Measurements from ENCODE around the gene HDGFL3. TPM values are rescaled to one million over a fixed set of nuclear protein-coding genes. Genes with fewer than 3 reads are reported as not detected.

The HDGFL3 gene
- total and polyA plus RNA-seq, 7 donors = 2.1 to 83.6 (median 58.0) TPM

- intact Hi-C loops (cut with DNase I) = no loop called here
- 93 to 94% methylated on average over 3 of the region's 3 CpGs for WGBS, 2 donors
- Histone ChIP-seq H3K27me3 (no peaks in the 10 kb centered on the region), H3K27ac (no peak overlapping the region), H3K4me3 (no peak overlapping the region), H3K36me3 (peaks cover 0 to 8% (median 0%) of the 10 kb centered on the region in 4 donors), H3K9me3 (peaks cover 0 to 11% (median 6%) of the 10 kb centered on the region in 4 donors), H3K4me1 (no peaks in the 10 kb centered on the region)
- no peak for DNase-seq
- TF ChIP-seq POLR2A (IDR thresholded peaks at IDR 0.05) (no peak), EP300 (IDR thresholded peaks at IDR 0.05) (no peak), POLR2AphosphoS5 (IDR thresholded peaks at IDR 0.05) (no peak), CTCF (IDR thresholded peaks at IDR 0.05) (no peak)
Measured at GRCh38 chr15:83166218-83166617, 41.4 kb downstream of the HDGFL3 start.

DNA sequence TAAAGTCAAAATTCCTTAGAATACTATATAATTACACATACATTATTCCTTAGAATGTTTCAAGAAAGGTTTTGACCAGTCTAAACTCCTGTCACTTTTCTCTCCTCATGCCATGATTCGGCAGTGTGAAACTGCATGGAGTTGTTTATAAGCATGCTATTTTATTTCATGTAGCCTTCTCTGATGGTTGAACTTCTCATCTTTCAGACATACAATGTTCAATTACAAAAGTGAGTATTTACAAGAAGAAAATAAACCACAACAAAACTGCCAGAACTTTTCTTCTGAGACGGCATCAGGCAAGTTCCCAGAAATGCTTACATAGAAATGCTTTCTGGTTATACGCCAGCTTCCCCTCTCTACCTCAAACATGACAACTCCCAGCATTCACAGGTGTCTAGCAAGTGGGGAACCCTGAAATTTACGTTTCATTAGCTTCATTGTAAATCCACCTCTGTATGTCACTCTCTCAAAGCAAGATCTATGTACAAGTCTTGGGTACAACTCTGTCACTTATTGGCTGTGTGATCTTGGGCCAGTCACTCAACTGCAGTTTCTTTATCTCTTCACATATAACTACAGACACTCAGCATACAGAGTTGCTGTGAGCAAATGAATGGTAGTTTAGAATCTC is 42.7 kb downstream of the HDGFL3 start:
- Histone ChIP-seq H3K27me3 (no peaks in the 10 kb centered on the region), H3K9me3 (peaks cover 0 to 11% (median 6%) of the 10 kb centered on the region in 4 donors), H3K4me1 (no peaks in the 10 kb centered on the region), H3K36me3 (peaks cover 0 to 15% (median 0%) of the 10 kb centered on the region in 4 donors), H3K27ac (no peak overlapping the region), H3K4me3 (no peak overlapping the region)
- intact Hi-C loops (cut with DNase I) = no loop called here
- 76 to 88% methylated on average over 4 of the region's 4 CpGs for WGBS, 2 donors
- DNase-seq = no peak
- no peak for TF ChIP-seq EP300 (IDR thresholded peaks at IDR 0.05)
- no peak for TF ChIP-seq POLR2A (IDR thresholded peaks at IDR 0.05)
- TF ChIP-seq POLR2AphosphoS5 (IDR thresholded peaks at IDR 0.05) = no peak
- no peak for TF ChIP-seq CTCF (IDR thresholded peaks at IDR 0.05)

- peaks cover 0 to 18% (median 0%) of the 10 kb centered on the region in 4 donors for H3K36me3 ChIP-seq
- WGBS, 2 donors = 91% methylated on average over 1 of the region's 1 CpG
- TF ChIP-seq POLR2A (IDR thresholded peaks at IDR 0.05) (no peak), POLR2AphosphoS5 (IDR thresholded peaks at IDR 0.05) (no peak), CTCF (IDR thresholded peaks at IDR 0.05) (no peak), EP300 (IDR thresholded peaks at IDR 0.05) (no peak)
Measured at GRCh38 chr15:83164111-83164770, 43.4 kb downstream of the HDGFL3 start.

DNA sequence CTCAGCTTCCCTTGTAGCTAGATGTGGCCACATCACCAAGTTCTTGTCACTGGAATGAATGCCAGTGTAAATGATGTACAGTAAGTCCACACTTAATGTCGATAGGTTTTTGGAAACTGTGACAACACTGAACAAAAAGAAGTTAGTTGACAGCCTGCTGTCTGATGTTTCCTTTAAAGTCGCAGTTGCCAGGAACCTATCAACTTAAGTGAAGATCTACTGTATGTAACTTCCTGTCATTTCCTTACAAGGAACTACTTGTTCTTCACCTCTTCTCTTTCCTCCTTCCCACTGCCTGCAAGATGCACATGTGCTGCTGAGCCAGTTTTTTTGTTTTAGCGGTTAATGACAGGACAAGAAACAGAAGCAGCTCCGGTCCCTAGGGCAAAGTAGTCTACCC is 44.6 kb downstream of the HDGFL3 start:
- Histone ChIP-seq H3K27me3 (no peaks in the 10 kb centered on the region), H3K4me3 (no peak overlapping the region), H3K27ac (no peak overlapping the region), H3K36me3 (peaks cover 0 to 18% (median 0%) of the 10 kb centered on the region in 4 donors), H3K9me3 (peaks cover 0 to 11% (median 6%) of the 10 kb centered on the region in 4 donors), H3K4me1 (no peaks in the 10 kb centered on the region)
- intact Hi-C loops (cut with DNase I) = no loop called here
- TF ChIP-seq POLR2AphosphoS5 (IDR thresholded peaks at IDR 0.05) (no peak), POLR2A (IDR thresholded peaks at IDR 0.05) (no peak), CTCF (IDR thresholded peaks at IDR 0.05) (no peak), EP300 (IDR thresholded peaks at IDR 0.05) (no peak)
- WGBS, 2 donors = 78 to 91% methylated on average over 4 of the region's 4 CpGs
- no peak for DNase-seq

More at GRCh38 chr15:83164111-83164770, 43.4 kb downstream of the HDGFL3 start:
- intact Hi-C loops (cut with DNase I) = no loop called here
- Histone ChIP-seq H3K4me3 (no peak overlapping the region), H3K27me3 (no peaks in the 10 kb centered on the region), H3K4me1 (no peaks in the 10 kb centered on the region), H3K9me3 (peaks cover 0 to 11% (median 6%) of the 10 kb centered on the region in 4 donors), H3K27ac (no peak overlapping the region)
- DNase-seq = no peak

Data from sigmoid colon (tissue), 7 donors.